GM21723 (cell line): ENCODE results near the gene RGS3.

Experiments
- ATAC-seq: cut with Tn5 transposase; IDR thresholded peaks from one replicate; pipeline ENCODE4 v1.9.1; 2021; ENCODE audit warnings: mild to moderate bottlenecking, moderate library complexity; ENCODE audit not compliant: unreplicated experiment

Gene RGS3

DNA sequence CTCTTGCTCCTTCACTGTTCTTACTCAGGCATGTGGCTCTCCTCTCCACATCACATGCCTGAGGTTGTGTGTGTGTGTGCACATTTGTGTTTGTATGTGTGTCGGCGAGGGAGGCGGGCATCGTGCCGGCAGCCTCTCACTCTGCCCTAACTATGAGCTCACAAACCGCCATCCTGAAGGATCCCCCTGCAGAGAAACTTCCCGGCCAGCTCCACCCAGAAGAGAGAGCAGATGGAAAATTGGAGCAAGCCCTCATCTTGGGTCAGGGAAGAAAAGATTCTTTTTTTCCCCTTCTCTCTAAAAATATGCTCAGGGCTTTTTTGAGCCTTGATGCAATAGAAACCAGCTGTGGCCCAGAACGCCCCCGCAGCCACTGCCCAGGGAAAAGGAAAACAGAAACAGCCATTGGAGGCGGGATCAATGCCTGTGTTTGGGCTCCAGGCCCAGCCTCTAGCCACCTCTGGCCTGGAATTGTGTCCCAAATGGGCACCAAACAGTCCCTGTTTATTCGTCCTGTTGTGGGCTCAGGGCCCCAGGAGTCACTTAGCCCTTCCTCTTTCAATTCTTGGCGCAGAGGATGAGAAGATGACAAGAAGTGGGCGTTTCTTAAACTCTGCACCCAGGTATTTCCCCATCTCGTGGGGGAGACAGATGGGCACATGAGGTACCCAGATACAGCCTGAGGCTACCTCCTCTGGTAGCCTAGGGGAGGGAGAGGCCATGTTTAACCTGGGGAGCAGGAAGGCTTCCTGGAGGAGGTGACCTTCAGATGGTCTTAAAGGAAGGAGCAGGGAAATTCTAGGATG, 151.5 kb downstream of the RGS3 start:
- peak; percentile 82 for ATAC-seq

DNA sequence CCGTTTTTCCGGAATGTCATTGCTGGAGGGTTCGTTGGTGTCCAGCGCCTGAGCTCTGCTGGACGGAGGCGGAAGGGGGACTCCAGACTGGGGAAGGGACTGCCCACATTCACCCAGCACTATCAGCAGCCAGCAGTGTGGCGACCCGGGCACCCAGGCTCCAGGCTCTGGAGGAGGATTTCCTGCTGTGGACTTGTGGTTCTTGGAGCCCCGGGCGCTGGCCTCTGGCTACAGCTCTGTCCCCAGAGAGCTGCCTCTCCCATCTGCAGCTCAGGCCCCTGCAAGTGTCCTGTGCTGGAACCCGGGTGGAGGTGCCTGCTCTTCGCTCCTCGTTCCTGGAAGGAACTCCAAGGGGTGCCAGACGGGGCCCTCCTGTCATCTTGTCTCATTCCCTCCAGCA, 152.6 kb downstream of the RGS3 start:
- ATAC-seq: no peak

DNA sequence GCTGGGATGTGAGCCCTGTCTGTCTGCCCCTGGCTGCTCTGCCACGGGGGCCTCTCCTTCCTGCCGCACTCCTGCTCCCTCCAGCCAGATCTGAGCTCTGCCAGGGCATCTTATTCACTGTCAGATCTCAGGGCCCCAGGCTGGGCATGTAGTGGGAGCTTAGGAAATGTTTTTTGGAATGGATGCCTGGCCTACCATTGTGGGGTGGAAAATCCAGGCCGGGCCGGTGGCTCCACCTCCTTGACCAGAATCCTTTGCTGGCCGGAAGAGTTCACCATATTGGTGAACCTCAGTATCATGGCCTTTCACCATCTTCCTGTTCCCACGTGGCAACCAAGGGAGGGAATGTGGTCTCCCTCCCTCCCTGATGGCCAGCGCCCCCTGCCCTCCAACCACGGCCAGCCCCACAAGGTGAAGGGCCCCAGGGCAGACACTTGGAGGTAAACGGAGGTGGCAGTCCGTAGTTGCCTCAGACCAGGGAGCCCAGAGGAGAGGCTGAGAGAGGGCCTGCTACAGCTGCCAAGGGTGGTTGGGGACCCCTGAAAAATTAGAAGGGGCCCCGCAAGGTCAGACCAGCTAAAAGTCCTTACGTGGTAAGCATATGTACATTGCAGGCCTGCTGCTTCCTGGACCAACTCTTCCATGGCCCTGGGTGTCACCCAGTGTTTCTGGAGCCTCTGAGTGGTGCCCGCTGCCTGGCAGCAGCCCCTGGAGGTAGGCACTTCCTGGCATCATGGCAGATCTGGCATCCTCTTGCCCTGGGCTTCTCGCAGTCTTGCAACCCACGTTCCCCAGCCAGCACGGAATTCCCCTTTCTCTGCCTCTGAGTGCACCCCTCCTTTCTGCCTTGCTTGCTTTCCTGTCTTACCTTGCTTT, 153.3 kb downstream of the RGS3 start:
- no peak for ATAC-seq

DNA sequence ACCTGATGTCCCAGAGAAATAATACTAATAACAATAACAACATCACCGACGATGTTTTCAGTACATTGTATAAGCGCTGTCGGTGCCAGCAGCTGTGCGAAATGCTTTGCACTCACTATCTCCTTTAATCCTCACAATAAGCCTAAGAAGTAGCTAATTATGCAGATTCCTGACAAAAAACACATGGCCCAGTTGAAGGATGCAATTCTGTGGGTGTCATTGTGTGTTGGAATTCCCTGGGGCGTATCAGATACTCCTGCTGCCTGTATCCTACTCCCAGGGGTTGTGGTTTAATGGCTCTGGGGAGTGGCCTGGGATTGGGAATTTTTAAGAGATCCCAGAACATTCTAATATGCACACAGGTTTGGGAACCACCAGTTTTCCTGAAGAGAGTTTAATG, 154.0 kb downstream of the RGS3 start:
- no peak for ATAC-seq

DNA sequence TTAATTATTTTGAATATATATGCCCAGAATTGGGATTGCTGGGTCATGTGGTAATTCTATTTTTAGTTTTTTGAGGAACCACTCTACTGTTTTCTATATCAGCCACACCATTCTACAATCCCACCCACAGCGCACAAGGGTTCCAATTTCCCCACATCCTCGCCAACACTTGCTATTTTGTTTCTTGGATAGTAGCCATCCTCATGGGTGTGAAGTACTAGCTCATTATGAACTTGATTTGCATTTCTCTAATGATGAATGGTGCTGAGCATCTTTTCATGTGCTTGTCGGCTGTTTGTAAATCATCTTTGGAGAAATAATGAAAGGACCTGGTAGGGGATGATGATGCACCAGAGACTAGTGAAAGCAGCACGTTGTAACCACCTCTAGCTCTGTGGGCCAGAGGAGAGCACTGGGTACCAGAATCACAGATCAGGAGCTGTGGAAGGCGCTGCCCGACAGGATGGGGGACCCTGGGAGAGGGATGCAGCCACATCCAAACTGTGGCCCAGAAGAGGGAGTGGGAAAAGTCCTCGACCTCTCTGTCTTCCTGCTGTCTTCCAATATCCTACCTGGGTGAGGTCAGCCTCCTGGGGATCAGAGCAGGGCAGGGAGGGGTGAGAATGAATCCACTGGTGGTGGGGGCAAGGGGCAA, 155.4 kb downstream of the RGS3 start:
- no peak for ATAC-seq

DNA sequence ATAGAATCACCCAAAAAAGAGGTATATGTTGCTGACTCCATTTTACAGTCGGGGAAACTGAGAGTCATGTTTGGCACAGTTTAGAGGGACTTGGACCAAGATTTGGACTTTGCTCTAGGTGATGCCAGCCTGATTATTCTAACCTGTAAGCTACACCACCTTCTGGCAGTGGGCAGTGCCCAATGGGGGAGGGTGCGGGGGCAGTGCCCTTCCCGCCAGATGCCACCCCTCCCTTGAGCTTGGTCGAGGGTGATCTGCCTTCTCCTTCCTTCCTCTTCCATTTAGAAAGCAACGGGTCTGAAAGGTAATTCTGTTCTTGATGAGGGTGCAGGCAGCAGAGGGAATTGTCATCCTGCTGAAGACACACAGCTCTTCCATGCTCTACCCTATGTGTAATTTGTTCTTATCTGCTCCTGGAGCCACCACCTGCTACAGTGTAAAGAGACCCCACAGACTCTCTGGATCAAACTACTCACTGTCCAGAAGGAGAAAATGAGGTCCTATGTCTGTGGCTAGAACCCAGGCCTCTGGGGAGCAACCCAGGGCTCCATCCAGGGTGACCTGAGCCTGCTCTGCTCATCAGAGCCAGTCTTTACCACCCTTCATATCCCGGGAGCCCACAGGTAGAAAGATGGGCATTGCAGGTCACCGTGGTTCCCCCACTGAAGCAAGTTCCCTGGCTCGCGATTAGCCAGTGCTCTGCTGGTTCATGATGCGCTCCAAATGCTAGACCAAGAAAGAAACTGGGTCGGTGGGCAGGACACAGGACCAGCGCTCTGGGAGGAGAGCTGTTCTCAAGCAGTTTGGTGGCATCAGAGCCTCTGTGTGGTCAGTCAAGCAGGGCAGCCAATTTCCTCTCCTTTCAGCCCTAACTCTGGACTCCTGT, 156.2 kb downstream of the RGS3 start:
- ATAC-seq: no peak

DNA sequence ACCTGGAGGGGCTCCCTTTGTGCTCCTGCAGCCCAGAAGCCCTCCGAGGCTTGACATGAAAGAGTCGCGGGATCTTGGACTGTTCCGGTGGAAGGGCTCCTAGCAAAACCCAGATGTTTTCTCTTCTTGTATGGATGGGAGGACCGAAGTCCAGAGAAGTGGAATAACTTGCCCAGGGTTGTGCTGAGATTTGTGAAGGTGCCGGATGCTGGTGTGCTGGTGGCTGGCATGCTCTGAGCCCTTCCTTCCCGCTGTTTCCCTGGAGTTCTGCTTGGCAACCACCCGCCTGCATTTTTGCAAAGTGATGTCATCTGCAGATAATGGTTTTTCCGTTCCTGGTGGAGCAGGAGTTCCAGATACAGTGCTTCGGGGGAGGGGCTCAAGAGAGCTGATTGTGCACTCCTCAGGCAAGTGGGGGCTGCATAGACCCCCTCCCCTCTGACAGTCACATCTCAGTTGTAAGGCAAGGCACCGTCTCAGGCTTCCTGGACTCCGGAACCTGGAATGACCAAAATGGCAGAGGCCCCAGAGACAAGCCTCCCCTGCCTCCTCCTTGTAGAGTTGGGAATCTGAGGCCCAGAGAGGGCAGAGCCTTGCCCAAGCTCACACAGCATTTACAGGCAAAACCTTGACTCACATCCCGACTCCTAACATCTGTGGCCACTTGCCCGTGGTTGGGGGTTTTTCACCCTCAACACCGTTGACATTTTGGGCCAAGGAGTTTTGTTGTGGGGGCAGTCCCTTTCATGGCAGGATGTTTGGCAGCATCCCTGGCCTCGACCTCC, 157.0 kb downstream of the RGS3 start:
- ATAC-seq: no peak

DNA sequence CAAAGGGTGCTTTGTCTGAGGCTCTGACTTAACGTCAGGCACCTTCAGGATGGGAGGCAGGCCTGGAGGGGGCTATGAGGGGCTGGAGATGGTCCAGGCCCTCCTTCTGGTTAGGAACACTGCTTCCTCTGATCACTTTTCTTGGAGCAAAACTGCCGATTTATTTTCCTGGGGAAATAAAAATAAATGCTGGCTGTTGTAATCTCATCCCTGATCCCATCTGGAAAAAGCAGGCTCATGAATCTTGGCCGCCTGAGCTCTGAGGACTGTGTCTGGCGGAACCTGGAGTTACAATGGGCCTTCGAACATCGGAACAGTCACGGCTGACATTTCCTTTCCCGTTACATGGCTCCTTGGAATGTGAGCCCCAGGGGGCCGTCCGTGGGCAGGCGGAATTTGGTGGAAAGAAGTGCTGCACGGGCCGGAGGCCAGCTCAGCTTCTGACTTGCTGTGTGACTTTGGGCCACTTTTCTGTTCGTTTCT, 157.8 kb downstream of the RGS3 start:
- ATAC-seq: no peak

DNA sequence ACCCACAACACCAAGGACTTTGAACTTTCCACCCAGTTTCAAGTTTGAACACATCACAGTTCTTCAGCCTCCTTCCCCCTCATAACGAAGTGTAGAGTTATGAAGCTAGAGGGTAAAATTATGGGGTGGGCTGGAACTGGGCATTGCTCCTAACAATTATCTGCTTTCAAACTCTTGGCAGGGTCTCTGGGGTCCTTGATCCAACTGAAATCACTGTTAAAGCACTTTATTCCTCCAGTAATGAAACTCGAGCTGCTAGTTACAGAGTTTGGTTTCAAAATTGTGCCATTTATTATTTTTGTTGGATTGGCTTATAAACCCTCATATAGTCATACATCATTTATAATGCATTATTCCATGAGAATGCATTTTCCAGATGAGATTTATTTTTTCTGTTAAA, 158.5 kb downstream of the RGS3 start:
- ATAC-seq: no peak

DNA sequence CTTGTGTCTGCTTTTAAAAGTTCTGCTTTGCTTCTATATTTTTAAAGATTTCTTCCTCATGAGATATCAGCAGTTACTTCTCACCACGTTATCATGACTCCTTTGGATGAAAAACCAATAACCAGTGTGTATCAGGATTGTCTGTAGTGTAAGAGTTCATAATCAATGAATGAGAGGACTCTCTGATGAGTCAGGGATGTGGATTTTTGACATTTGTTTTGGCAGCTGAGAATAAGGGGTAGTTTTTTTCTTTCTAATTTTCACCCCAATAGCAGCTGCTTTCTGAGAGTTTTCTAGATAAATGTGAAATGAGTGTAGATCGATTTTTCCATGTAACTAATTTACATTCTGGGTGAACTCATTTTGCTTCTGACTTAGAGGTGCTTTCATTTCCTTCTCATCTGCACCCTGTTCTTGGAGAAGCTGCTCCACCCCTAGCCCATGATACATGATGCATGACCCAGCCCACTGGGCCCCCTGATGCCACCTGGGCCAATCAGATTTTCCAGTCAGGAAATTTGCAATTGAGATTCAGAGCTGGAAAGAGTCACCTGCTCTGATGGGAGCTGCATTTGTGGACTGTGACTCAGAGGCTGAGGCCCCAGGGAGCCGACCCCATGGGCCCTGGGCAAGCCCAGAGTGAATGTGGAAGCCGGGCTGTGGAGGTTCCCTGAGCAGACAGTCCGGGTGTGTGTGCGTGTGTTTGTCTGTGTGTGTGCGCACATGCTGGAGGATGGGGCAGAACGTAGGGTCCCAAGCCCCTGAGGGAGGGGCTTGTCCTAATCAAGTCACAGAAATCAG, 159.3 kb downstream of the RGS3 start:
- peak; percentile 88 for ATAC-seq

DNA sequence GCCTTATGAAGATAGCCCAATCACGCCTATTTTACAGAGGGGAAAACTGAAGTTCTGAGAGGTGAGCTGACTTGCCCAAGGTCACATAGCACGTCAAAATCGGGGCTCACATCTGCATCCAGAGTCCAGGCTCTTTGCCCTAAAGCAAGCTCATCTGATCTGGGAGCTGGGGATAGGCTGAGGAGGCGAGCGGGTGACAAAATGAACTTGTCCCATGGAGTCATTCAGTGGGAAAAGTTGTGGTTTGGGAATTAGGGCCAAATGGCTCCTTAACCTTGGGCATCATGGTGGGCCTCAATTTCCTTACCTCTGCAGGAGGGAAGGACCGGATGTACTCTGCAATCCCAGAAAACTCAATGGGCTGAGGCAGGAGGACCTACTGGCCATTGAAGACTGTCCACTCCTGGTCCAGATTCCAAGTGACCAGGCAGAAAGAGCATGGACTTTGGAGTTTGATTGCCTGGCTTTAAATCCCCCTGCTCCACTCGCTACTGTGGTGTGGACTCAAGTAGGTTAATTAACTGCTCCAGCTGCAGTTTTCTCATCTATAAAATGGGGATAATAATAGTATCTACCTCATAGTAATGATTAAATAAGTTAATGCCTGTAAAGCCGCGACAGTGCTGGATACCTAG, 160.4 kb downstream of the RGS3 start:
- no peak for ATAC-seq

DNA sequence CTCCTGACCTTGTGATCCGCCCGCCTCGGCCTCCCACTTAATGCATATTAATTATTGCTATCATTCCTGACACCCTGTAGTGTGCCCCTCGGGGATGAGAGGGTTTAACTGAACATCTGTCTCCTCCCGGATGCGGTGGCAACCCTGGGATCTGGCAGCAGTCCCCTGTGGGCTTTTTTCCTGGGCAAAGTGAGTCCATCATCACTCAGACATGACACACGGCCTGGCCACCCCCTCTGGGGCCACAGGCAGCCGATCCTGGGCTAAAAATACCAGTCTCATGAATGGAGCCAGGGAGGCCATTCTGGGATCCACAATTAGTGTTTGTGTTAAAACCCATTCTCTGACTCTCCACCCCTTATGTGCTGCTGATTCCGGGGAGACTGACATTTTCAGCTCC, 161.2 kb downstream of the RGS3 start:
- ATAC-seq: no peak

DNA sequence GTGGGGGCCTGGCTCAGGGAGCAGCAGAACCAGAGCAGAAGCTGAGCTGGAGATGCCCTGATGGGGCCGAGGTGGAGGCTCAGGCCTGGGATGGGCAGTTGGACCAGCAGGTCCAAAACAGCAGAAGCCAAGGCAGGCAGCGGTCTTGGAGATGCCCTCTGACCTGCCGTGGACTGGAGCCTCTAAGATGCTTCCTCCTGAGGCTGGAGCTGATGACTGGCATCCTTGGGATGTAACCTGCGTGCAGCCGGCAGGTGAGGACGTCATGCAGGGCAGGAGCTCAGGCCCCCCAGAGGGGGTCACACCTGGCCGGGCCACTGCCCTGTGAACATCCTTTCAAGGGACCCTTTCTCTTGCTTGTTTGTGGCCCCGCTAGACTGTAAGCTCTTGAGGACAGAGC, 162.0 kb downstream of the RGS3 start:
- no peak for ATAC-seq

DNA sequence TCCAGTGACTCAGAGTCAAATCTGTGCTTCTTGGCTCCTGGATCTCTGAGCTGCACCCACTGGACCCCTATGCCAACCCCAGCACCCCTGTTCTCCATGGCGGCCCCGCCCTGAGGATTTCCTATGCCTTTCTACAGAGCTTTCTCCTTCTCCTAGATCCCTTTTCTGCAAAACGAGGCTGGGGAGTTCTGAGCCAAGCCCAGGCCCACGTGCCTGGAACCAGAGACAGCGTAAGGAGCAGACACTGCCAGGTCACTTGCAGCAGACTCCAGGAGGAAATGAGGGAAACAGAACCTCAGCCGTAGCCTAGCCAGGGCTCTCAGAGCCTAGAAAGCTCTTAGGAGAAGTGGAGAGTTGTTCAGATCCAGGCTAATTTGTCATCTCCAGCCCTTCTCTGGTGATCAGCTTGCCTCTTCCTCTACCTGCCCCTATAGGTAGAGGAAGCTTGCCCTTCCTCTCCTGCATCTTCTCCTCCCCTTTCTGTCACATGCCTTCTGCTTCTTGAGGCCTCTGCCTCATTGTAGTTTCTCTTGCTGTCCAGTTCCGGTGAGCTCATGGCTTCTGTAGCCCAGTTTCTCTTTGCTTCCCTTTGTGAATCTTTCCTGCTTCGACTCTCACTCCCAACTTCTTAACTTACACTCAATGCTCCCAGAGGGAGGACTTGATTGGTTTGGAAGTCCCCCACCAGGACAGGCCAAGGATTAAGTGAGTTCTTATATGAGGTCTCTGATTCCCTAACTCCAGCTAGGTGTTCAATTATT, 163.4 kb downstream of the RGS3 start:
- no peak for ATAC-seq

DNA sequence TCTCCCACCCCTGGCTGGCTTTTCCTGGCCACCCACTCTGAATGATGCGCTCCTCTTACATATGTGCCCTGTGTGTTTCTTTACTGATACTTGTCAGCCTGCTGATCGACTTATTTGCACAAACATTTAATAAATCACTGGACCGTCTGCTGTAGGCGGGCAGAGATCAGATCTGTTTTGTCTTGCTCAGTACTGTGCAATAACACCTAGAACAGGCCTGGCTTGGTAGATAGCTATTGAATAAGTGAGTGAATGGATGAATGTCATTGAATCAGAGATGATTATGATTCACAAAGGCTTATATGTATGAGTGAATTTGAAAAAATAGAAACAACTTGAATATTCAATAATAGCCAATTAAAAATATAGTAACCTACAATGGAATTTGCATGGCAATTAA, 165.1 kb downstream of the RGS3 start:
- ATAC-seq: no peak

DNA sequence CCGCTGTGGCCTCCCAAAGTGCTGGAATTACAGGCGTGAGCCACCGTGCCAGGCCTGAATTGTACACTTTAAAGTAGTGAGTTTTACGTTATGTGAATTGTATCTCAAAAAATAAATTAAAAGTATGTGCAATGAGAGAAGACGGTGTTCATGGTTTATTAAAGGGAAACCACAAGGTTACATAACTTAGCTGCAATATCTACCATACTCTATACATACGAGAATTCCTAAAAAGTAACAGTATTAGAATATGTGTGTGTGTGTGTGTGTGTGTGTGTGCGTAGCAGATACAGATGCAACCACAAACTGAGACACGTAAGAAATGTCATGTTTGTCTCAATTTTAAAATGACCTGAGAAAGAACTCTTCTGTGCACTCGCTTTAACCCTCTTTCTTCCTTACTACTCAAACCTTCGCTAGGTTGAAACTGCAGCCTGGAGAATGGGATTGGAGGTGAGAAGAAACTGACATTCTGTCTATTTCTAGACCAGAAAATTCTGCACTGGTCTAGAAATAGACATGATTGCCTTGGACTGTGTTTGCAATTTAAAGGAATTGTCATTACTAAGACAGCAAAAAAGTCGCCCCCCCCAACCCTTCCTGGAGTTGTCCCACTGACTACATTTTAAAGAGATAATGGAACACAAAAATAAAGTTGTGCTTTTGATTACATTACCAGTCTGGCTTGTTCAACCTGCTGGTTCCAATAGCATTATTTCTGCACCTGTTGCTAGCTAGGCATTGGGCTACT, 167.0 kb downstream of the RGS3 start:
- no peak for ATAC-seq

DNA sequence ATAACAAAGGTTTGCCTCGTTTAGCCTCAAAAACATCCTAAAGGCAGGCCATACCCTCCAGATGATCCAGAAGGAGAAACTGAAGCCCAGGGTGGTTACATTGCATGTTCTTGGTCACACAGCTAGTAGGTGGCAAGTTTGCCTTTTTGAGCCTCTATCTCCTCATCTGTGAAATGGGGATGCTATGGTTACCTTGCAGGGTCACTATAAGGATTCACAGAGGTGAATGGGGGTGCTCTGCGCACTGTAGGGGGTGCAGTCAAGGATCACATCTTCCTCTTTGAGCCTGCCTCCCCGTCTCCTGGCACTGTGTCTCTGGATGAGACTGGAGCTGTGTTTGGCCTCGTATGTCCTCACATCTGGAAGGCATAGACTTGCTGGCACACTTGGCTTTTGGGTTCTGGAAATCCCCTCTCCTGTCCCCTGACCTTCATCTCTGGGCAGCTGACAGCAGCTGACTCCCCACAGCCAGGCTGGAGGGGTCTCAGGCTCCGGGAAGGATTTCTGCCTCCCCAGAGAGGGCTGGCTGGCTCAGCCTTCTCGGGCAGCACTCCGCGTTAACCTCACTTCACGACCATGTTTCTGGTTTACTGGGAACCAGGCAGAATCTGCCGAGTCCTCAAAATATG, 167.7 kb downstream of the RGS3 start:
- no peak for ATAC-seq
